ENCODE results near the gene DOK4.

The DOK4 gene

GRCh38 chr16:57518922-57519321 is 32.6 kb upstream of the DOK4 start:
- DNase-seq, result no peak

DNA sequence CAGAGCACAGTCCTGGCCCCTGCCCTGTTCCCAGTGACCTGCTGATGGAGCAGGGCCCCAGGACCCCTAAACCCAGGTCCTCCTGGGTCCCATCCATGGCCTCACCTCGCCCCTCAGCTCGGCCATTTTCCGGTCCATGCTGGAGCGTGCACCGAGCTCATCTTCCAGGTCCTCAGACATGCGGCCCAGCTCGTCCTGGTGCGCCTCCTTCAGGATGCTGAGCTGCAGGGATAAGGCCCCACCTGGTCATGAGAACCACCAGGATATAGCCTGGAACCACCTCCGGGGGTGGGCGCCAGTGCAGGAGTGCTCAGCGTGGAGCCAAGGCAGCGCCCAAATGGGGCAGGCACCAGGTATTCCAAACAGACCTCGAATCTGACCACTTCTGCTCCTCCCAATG is 32.2 kb upstream of the DOK4 start:
- no peak for DNase-seq

- DNase-seq, result no peak
These were observed 31.4 kb upstream of the DOK4 start for GRCh38 chr16:57517397-57518367.

DNA sequence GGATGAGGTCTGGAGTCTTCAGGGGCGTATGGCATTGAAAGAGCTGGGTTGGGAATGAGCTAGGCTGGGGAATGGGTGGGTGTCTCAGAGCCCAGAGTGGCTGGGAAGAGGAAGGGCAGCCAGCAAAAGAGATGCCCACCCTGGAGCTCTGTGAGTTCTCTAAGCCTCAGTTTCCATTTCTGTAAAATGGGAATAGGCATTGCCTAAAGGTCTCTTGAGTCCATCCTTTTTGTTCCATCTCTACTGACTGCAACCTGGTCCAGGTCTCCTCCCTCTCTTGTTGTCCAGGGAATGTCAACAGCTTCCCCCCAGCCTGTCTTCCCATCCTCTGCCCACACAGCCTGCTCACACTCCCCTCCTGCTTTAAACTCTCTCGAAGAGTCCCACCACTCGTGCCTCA is 30.5 kb upstream of the DOK4 start:
- DNase-seq, result no peak

DNA sequence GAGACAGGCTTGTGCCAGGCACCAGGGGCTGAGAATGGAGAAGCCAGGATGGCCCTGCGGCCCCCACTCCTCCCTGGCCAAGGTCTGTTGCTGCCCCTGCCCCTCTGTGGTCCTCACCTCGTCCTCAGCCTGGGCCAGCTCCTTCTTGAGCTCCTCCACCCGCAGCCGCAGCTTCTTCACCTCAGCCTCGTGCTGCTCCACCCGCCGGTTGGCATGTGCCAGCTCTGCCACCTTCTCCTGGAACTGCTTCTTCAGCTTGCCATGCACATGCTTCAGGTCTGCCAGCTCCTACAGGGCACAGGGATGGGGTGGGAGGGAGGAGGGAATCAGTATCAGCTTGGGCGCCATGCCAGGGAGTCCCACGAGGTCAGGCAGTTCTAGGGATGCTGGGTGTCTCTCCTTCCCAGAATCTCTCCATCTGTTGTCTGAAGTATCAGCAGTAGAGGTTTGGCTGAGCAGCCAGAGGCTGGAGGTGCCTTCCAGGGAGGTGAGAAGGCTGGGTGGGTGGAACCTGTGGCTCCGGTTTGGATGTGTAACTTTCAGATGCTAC is 30.0 kb upstream of the DOK4 start:
- DNase-seq, result no peak

- DNase-seq, result no peak
These were observed 28.7 kb upstream of the DOK4 start for GRCh38 chr16:57514791-57515600.

GRCh38 chr16:57514371-57514770 is 28.1 kb upstream of the DOK4 start:
- DNase-seq, result no peak

GRCh38 chr16:57513371-57514102 is 27.2 kb upstream of the DOK4 start:
- no peak for DNase-seq

DNA sequence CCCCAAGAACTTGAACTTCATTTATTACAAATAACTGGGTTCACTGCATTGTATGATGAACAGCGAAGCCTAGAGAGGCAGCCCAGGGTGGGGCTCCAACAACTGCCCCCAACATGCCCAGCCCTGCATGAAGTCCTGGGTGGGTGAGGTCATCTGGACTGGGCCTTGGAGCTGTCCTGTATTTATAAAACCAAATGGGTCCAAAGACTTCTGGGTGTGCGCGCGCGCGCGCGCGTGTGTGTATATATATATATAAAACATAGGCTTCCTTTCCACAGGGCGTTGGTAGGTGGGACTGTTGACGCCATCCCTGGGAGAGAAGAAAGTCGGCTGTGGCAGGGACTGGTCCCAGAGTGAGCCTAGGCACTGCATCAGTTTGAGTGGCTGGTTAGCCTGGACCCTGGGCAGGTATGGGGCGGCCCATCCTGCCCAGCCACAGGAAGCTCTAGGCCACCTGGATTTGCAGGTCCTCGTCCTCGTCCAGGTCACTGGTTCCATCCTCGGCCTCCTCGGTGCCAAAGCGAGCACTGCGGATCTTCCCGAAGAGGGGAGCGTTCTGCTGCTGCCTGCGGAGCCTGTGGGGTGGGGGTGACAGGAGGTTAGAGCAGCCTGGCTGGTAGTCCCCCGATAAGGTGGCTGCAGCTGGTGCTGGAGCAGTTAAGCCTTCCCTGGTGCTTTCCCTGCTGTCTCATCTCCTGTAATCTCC is 26.2 kb upstream of the DOK4 start:
- no peak for DNase-seq

GRCh38 chr16:57510016-57510871 is 24.0 kb upstream of the DOK4 start:
- DNase-seq, result no peak

DNA sequence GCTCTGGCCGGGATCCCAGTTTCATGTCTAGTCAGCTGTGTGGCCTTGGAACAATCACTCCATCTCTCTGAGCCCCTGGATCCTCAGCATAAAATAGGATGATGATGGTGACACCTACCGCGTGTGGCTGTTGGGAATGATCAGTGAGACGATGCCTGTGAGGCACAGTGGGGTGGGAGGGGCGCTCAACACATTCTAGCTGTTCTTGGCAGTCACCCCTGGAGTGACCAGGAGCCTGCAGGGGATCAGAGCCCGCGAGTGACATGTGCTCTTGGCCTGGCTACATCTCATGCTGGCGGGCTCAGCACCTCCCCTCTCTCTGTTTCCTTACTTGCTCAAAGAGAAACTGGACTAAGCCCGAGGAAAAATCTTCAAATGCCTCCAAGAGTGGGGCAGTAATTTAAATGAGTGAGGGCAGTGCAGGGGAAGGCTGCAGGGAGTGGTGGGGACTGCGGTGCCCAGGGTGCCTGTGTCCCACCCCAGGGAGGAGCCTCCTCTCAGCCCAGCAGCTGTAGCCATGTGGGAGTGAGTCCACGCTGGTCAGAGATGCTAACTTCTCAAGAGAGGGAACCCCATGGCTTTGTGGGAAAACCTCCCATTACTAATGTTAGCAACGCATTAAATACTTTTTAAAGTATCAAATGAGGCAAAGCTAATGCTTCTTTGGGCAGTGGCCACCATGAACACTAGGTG is 23.1 kb upstream of the DOK4 start:
- no peak for DNase-seq

GRCh38 chr16:57508035-57508425 is 21.7 kb upstream of the DOK4 start:
- DNase-seq, result no peak

- DNase-seq, result no peak
These were observed 21.1 kb upstream of the DOK4 start for GRCh38 chr16:57507136-57508034.

- no peak for DNase-seq
These were observed 18.9 kb upstream of the DOK4 start for GRCh38 chr16:57505169-57505568.

DNA sequence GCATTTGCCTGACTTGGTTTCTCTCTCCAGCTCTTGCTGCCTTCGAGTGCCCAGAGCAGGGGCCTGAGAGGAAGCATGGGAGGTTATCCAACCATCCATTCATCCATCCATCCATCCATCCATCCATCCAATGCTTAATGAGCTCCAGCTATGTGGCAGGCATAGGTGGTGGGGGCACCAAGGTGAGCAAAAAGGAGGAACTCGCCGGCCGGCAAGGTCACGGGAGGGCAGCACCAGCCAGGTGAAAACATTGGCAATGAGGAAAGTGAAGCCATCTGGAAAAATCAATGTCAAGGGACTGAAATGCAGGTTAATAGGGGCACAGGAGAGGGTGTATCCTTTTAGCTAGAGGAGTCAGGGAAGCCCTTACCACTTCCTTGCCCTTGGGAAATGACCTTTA is 18.2 kb upstream of the DOK4 start:
- DNase-seq, result no peak

GRCh38 chr16:57504001-57504400 is 17.7 kb upstream of the DOK4 start:
- DNase-seq, result no peak

DNA sequence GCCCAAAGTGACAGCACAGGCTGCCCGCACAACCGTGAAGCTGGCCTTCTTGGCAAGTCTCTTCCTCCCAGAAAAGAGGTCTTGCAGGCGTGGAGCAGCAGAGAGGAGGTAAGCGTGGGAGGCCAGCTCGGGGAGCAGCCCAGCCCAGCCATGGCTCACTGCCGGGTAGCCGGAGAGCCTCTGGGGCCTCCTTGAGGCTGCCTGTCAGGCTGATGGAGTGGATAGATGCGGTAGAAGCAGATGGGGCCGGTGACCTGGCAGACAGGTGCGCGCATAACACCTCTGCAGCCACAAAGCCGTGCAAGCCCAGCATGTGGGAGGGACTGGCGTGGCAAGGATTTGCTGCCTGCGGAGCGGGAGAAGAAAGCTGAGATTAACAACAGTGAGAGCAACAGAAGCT is 17.1 kb upstream of the DOK4 start:
- DNase-seq, result peak; percentile 92

GRCh38 chr16:57502048-57502775 is 15.9 kb upstream of the DOK4 start:
- no peak for DNase-seq

- DNase-seq, result no peak
These were observed 15.2 kb upstream of the DOK4 start for GRCh38 chr16:57501492-57501891.
